AG04450 (cell line): Measurements from ENCODE around the gene ACP7. TPM values are rescaled to one million over a fixed set of nuclear protein-coding genes. Genes with fewer than 3 reads are reported as not detected.

Experiments
- CTCF ChIA-PET: fragments of 300-600, 350-600 bp; formaldehyde crosslinking; extraction: SDS; loops from one replicate; lab custom pipeline; 2022; ENCODE audit warnings: antibody characterized with exemption, inconsistent platforms; lab: Charles Lee
- POLR2A ChIA-PET: fragments of 350-600 bp; formaldehyde crosslinking; extraction: SDS; loops from one replicate; lab custom pipeline; 2021; ENCODE audit warnings: antibody characterized with exemption, inconsistent platforms; lab: Yijun Ruan, JAX
- DNase-seq: peaks from one replicate; pipeline ENCODE4 v3.0.0-alpha.2; 2011; ENCODE audit warnings: low read depth, low spot score
- H3K27ac ChIP-seq: one replicate; pipeline ENCODE4 v1.5.1; 2012; ENCODE audit warnings: low read depth, low read length, control low read depth
- H3K27me3 ChIP-seq: one replicate; pipeline ENCODE4 v1.6.0; 2012; ENCODE audit warnings: low read length; ENCODE audit not compliant: control insufficient read depth, insufficient read depth
- H3K4me3 ChIP-seq: 2 replicates; pipeline ENCODE4 v1.5.1; 2011; ENCODE audit warnings: mild to moderate bottlenecking, low read depth, low read length, control low read depth
- H3K9me3 ChIP-seq: 2 replicates; pipeline ENCODE4 v1.5.1; 2012; ENCODE audit warnings: low read length; ENCODE audit not compliant: control insufficient read depth, insufficient read depth
- polyA plus RNA-seq: library from polyadenylated mRNA; depleted of rRNA; stranded (reverse); fragments of >200 nt; gene quantifications from 2 replicates; pipeline ENCODE4 v1.2.3, GENCODE V29; 2011
- TF ChIP-seq, protein P1 (sequence below): IDR thresholded peaks from 2 replicates; pipeline ENCODE4 v1.5.1; 2011; ENCODE audit warnings: low read depth, low read length, control low read depth, inconsistent platforms

Gene ACP7
- polyA plus RNA-seq, 1 experiment: not detected

GRCh38 chr19:39133431-39134270, 49.5 kb downstream of the ACP7 start:
- H3K27ac ChIP-seq: no peak overlapping the region
- no peaks in the 10 kb centered on the region for H3K27me3 ChIP-seq
- POLR2A ChIA-PET: interaction anchor here (0.5 kb wide), 1 partner anchor 12 kb away, joined by 4 read pairs; no protein-coding TSS in a partner anchor
- no peak overlapping the region for H3K4me3 ChIP-seq
- CTCF ChIA-PET: interaction anchor here (0.7 kb wide), 1 partner anchor 24 kb away, joined by 3 read pairs; no protein-coding TSS in a partner anchor
- DNase-seq: no peak
- TF ChIP-seq, protein P1, sequence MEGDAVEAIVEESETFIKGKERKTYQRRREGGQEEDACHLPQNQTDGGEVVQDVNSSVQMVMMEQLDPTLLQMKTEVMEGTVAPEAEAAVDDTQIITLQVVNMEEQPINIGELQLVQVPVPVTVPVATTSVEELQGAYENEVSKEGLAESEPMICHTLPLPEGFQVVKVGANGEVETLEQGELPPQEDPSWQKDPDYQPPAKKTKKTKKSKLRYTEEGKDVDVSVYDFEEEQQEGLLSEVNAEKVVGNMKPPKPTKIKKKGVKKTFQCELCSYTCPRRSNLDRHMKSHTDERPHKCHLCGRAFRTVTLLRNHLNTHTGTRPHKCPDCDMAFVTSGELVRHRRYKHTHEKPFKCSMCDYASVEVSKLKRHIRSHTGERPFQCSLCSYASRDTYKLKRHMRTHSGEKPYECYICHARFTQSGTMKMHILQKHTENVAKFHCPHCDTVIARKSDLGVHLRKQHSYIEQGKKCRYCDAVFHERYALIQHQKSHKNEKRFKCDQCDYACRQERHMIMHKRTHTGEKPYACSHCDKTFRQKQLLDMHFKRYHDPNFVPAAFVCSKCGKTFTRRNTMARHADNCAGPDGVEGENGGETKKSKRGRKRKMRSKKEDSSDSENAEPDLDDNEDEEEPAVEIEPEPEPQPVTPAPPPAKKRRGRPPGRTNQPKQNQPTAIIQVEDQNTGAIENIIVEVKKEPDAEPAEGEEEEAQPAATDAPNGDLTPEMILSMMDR: no peak
- H3K9me3 ChIP-seq: no peaks in the 10 kb centered on the region; the same call in 1 of the 2 replicates

DNA sequence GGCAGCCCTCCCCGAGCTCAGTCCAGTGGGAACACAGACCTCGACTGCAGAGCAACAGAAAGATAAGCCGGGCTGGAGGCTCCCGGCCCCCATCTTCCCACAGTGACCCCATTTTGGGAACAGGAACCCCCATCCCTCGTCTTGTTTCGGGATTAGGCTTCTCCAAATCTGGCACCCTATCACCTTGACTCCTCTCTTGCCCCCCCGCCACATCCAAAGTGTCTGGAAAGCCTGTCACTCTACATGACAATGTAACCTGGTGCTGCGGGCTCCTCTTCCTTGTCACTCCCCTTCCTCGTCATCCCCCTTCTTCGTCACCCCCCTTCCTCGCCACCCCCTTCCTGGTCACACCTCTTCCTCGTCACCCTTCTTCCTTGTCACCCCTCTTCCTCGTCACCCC, 51.5 kb downstream of the ACP7 start:
- ChIA-PET CTCF (interaction anchor here (0.5 kb wide), 1 partner anchor 502 kb away, joined by 3 read pairs; no protein-coding TSS in a partner anchor), POLR2A (no interaction called here)

GRCh38 chr19:39136225-39136940, 52.2 kb downstream of the ACP7 start:
- Histone ChIP-seq H3K9me3 (no peaks in the 10 kb centered on the region; the same call in 1 of the 2 replicates), H3K27ac (no peak overlapping the region), H3K27me3 (no peaks in the 10 kb centered on the region), H3K4me3 (no peak overlapping the region)
- ChIA-PET CTCF (interaction anchor here (0.5 kb wide), 1 partner anchor 10 kb away, joined by 3 read pairs; no protein-coding TSS in a partner anchor), POLR2A (no interaction called here)
- TF ChIP-seq, protein P1: no peak
- no peak for DNase-seq

More for the DNA sequence above, 51.5 kb downstream of the ACP7 start:
- Histone ChIP-seq H3K4me3 (no peak overlapping the region), H3K27ac (no peak overlapping the region), H3K9me3 (no peaks in the 10 kb centered on the region; the same call in 1 of the 2 replicates), H3K27me3 (no peaks in the 10 kb centered on the region)
- TF ChIP-seq, protein P1: no peak
- no peak for DNase-seq

DNA sequence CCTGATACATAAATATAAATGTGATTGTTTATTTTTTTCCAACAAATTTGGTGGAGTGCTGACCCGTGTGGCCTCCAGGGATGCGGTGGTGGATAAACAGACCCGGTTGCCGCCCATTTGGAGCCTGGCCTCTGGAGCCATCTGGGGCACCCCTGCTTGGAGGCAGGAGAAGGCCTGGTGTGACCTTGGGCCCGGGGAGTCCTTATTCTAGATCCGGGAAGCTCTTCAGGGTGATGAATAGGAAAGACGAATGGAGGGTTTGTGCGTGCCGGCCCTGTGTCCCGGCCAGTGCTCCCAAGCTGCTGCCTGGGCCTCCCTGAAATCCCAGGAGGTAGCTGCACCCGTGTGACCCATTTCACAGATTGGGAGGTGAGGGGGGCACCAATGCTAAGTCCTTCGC, 53.0 kb downstream of the ACP7 start:
- TF ChIP-seq, protein P1: no peak
- DNase-seq: no peak
- ChIA-PET CTCF (no interaction called here), POLR2A (no interaction called here)
- H3K4me3 ChIP-seq: no peak overlapping the region
- no peaks in the 10 kb centered on the region for H3K27me3 ChIP-seq
- no peak overlapping the region for H3K27ac ChIP-seq
- no peaks in the 10 kb centered on the region; the same call in 1 of the 2 replicates for H3K9me3 ChIP-seq
